Measurements from ENCODE around the gene C2orf49. TPM values are rescaled to one million over a fixed set of nuclear protein-coding genes. Genes with fewer than 3 reads are reported as not detected.

C2orf49 gene
- total and polyA plus RNA-seq, 3 experiments from 2014 or later: 8.4 to 20.0 (median 19.4) TPM

- Mint-ChIP-seq H3K9me3 (no peaks in the 10 kb centered on the region), H3K4me1 (peaks cover 43 to 50% (median 44%) of the 10 kb centered on the region in 3 donors), H3K27ac (peak overlapping the region in 7 of 8 donors; percentile 53 to 100 (median 100)), H3K27me3 (no peaks in the 10 kb centered on the region), H3K36me3 (peaks cover 4 to 58% (median 11%) of the 10 kb centered on the region in 3 donors), H3K4me3 (peak overlapping the region; percentile 7 to 99 (median 71))
- no peak overlapping the region for H3K4me3 ChIP-seq (ENCODE audit: low read length)
- no peaks in the 10 kb centered on the region for H3K27me3 ChIP-seq (ENCODE audit: insufficient read depth, low read length, poor library complexity, severe bottlenecking)
- no peak overlapping the region for H3K27ac ChIP-seq (ENCODE audit: low read depth, low read length)
- H3K9me3 ChIP-seq (ENCODE audit: low read length): no peaks in the 10 kb centered on the region
- ChIA-PET CTCF (interaction anchor here (1.3 kb wide), 1 partner anchor 9 kb away, joined by 4 read pairs; no protein-coding TSS in a partner anchor), POLR2A (interaction anchor here (1.8 kb wide), 1 partner anchor 10 kb away, joined by 4 read pairs; the partner anchor contains the start of gene TGFBRAP1)
- H3K36me3 ChIP-seq (ENCODE audit: insufficient read depth, low read length): peaks cover 33% of the 10 kb centered on the region
- peaks cover 21% of the 10 kb centered on the region for H3K4me1 ChIP-seq (ENCODE audit: insufficient read depth, low read length)
- no peak for DNase-seq
Observed at GRCh38 chr2:105339414-105339813, 2.1 kb downstream of the C2orf49 start.

GRCh38 chr2:105344704-105345345 lies 7.5 kb downstream of the C2orf49 start:
- ChIA-PET POLR2A (no interaction called here), CTCF (interaction anchor here (0.9 to 1.4 kb wide), 3 partner anchors 18 to 202 kb away, joined by 3 to 7 read pairs (median 4); no protein-coding TSS in a partner anchor)
- peak overlapping the region in 2 of 8 donors; percentile 14 to 25 for H3K27ac Mint-ChIP-seq
- peaks cover 11 to 18% (median 12%) of the 10 kb centered on the region in 3 donors for H3K4me1 Mint-ChIP-seq
- peaks cover 11 to 89% (median 23%) of the 10 kb centered on the region in 3 donors for H3K36me3 Mint-ChIP-seq
- H3K4me1 ChIP-seq (ENCODE audit: insufficient read depth, low read length): no peaks in the 10 kb centered on the region
- peak in 1 of 5 donors; percentile 14 for DNase-seq
- no peak overlapping the region for H3K27ac ChIP-seq (ENCODE audit: low read depth, low read length)
- H3K9me3 Mint-ChIP-seq: no peaks in the 10 kb centered on the region
- no peak overlapping the region for H3K4me3 ChIP-seq (ENCODE audit: low read length)
- H3K27me3 Mint-ChIP-seq: no peaks in the 10 kb centered on the region
- peaks cover 76% of the 10 kb centered on the region for H3K36me3 ChIP-seq (ENCODE audit: insufficient read depth, low read length)
- H3K27me3 ChIP-seq (ENCODE audit: insufficient read depth, low read length, poor library complexity, severe bottlenecking): no peaks in the 10 kb centered on the region
- no peak overlapping the region for H3K4me3 Mint-ChIP-seq
- H3K9me3 ChIP-seq (ENCODE audit: low read length): no peaks in the 10 kb centered on the region

- Mint-ChIP-seq H3K27ac (no peak overlapping the region), H3K4me1 (peaks cover 13 to 19% (median 18%) of the 10 kb centered on the region in 3 donors), H3K27me3 (no peaks in the 10 kb centered on the region), H3K36me3 (peaks cover 34 to 76% (median 58%) of the 10 kb centered on the region in 3 donors), H3K4me3 (no peak overlapping the region), H3K9me3 (peaks cover 10 to 21% (median 15%) of the 10 kb centered on the region in 5 donors)
- Histone ChIP-seq H3K27ac (ENCODE audit: low read depth, low read length) (no peak overlapping the region), H3K27me3 (ENCODE audit: insufficient read depth, low read length, poor library complexity, severe bottlenecking) (no peaks in the 10 kb centered on the region), H3K36me3 (ENCODE audit: insufficient read depth, low read length) (peaks cover 23% of the 10 kb centered on the region), H3K4me3 (ENCODE audit: low read length) (no peak overlapping the region), H3K9me3 (ENCODE audit: low read length) (peaks cover 7% of the 10 kb centered on the region), H3K4me1 (ENCODE audit: insufficient read depth, low read length) (peaks cover 13% of the 10 kb centered on the region)
- POLR2A ChIA-PET: no interaction called here
- no peak for DNase-seq
- CTCF ChIA-PET: no interaction called here
Observed at GRCh38 chr2:105357122-105357521, 19.8 kb downstream of the C2orf49 start.

- peaks cover 14 to 21% (median 18%) of the 10 kb centered on the region in 3 donors for H3K4me1 Mint-ChIP-seq
- H3K9me3 Mint-ChIP-seq: peaks cover 10 to 21% (median 15%) of the 10 kb centered on the region in 5 donors
- CTCF ChIA-PET: no interaction called here
- H3K9me3 ChIP-seq (ENCODE audit: low read length): peaks cover 7% of the 10 kb centered on the region
- peaks cover 19% of the 10 kb centered on the region for H3K36me3 ChIP-seq (ENCODE audit: insufficient read depth, low read length)
- no peak overlapping the region for H3K27ac ChIP-seq (ENCODE audit: low read depth, low read length)
- DNase-seq: no peak
- no peaks in the 10 kb centered on the region for H3K27me3 ChIP-seq (ENCODE audit: insufficient read depth, low read length, poor library complexity, severe bottlenecking)
- peaks cover 28 to 65% (median 50%) of the 10 kb centered on the region in 3 donors for H3K36me3 Mint-ChIP-seq
- no peak overlapping the region for H3K4me3 ChIP-seq (ENCODE audit: low read length)
- peaks cover 15% of the 10 kb centered on the region for H3K4me1 ChIP-seq (ENCODE audit: insufficient read depth, low read length)
- H3K27me3 Mint-ChIP-seq: no peaks in the 10 kb centered on the region
- POLR2A ChIA-PET: interaction anchor here (0.6 kb wide), 1 partner anchor 751 kb away, joined by 3 read pairs; no protein-coding TSS in a partner anchor
- no peak overlapping the region for H3K4me3 Mint-ChIP-seq
- no peak overlapping the region for H3K27ac Mint-ChIP-seq
Observed at GRCh38 chr2:105358593-105358992, 21.3 kb downstream of the C2orf49 start.

GRCh38 chr2:105361102-105361889 lies 24.0 kb downstream of the C2orf49 start:
- Mint-ChIP-seq H3K36me3 (peaks cover 17 to 48% (median 32%) of the 10 kb centered on the region in 3 donors), H3K4me1 (peaks cover 17 to 21% (median 18%) of the 10 kb centered on the region in 3 donors), H3K9me3 (peaks cover 7 to 14% (median 12%) of the 10 kb centered on the region in 5 donors), H3K27ac (peak overlapping the region in 6 of 8 donors; percentile 2 to 59 (median 26)), H3K4me3 (no peak overlapping the region), H3K27me3 (no peaks in the 10 kb centered on the region)
- Histone ChIP-seq H3K27me3 (ENCODE audit: insufficient read depth, low read length, poor library complexity, severe bottlenecking) (no peaks in the 10 kb centered on the region), H3K36me3 (ENCODE audit: insufficient read depth, low read length) (peaks cover 6% of the 10 kb centered on the region), H3K4me3 (ENCODE audit: low read length) (no peak overlapping the region), H3K4me1 (ENCODE audit: insufficient read depth, low read length) (peaks cover 19% of the 10 kb centered on the region), H3K9me3 (ENCODE audit: low read length) (peaks cover 7% of the 10 kb centered on the region), H3K27ac (ENCODE audit: low read depth, low read length) (no peak overlapping the region)
- peak in 1 of 5 donors; percentile 12 for DNase-seq
- CTCF ChIA-PET: interaction anchor here (1.2 kb wide), 1 partner anchor 8 kb away, joined by 3 read pairs; no protein-coding TSS in a partner anchor
- POLR2A ChIA-PET: no interaction called here

- H3K27ac Mint-ChIP-seq: peak overlapping the region in 1 of 8 donors; percentile 38
Observed at GRCh38 chr2:105362862-105363591, 25.7 kb downstream of the C2orf49 start.

GRCh38 chr2:105364436-105365139 lies 27.2 kb downstream of the C2orf49 start:
- Histone ChIP-seq H3K9me3 (ENCODE audit: low read length) (no peaks in the 10 kb centered on the region), H3K27ac (ENCODE audit: low read depth, low read length) (no peak overlapping the region), H3K4me3 (ENCODE audit: low read length) (no peak overlapping the region), H3K4me1 (ENCODE audit: insufficient read depth, low read length) (peaks cover 19% of the 10 kb centered on the region), H3K27me3 (ENCODE audit: insufficient read depth, low read length, poor library complexity, severe bottlenecking) (no peaks in the 10 kb centered on the region), H3K36me3 (ENCODE audit: insufficient read depth, low read length) (no peaks in the 10 kb centered on the region)
- no peak for DNase-seq
- Mint-ChIP-seq H3K4me1 (peaks cover 17 to 21% (median 19%) of the 10 kb centered on the region in 3 donors), H3K27me3 (no peaks in the 10 kb centered on the region), H3K9me3 (no peaks in the 10 kb centered on the region), H3K4me3 (no peak overlapping the region), H3K36me3 (peaks cover 3 to 18% (median 7%) of the 10 kb centered on the region in 3 donors), H3K27ac (peak overlapping the region in 1 of 8 donors; percentile 40)
- CTCF ChIA-PET: no interaction called here
- POLR2A ChIA-PET: no interaction called here

More at GRCh38 chr2:105362862-105363591, 25.7 kb downstream of the C2orf49 start:
- no peaks in the 10 kb centered on the region for H3K36me3 ChIP-seq (ENCODE audit: insufficient read depth, low read length)
- Mint-ChIP-seq H3K36me3 (peaks cover 9 to 32% (median 15%) of the 10 kb centered on the region in 3 donors), H3K4me1 (peaks cover 17 to 21% (median 18%) of the 10 kb centered on the region in 3 donors), H3K4me3 (no peak overlapping the region), H3K27me3 (no peaks in the 10 kb centered on the region), H3K9me3 (peaks cover 0 to 2% (median 0%) of the 10 kb centered on the region in 5 donors)
- DNase-seq: no peak
- H3K27me3 ChIP-seq (ENCODE audit: insufficient read depth, low read length, poor library complexity, severe bottlenecking): no peaks in the 10 kb centered on the region
- ChIA-PET POLR2A (no interaction called here), CTCF (interaction anchor here (0.6 to 0.9 kb wide), 3 partner anchors 31 to 181 kb away, joined by 3 to 4 read pairs (median 3); no protein-coding TSS in a partner anchor)
- no peaks in the 10 kb centered on the region for H3K9me3 ChIP-seq (ENCODE audit: low read length)
- peaks cover 19% of the 10 kb centered on the region for H3K4me1 ChIP-seq (ENCODE audit: insufficient read depth, low read length)
- H3K27ac ChIP-seq (ENCODE audit: low read depth, low read length): no peak overlapping the region
- no peak overlapping the region for H3K4me3 ChIP-seq (ENCODE audit: low read length)

All from CD8-positive, alpha-beta memory T cell (primary cell).